ENCODE measurements around the gene SERTAD3. TPM values are rescaled to one million over a fixed set of nuclear protein-coding genes. Genes with fewer than 3 reads are reported as not detected.
A peak's percentile ranks its signal among the peaks of the same experiment; 100 is the strongest.
"Not testable (repeated sequence)": the region's sequence is repeated elsewhere in the genome, so short reads cannot be mapped to it uniquely, and the experiment has no call there.

Gene SERTAD3
- total and polyA plus RNA-seq, 2 of the 8 experiments (the other 6 are each of a cell fraction or from before 2014, with no cell fraction given), result 15.1 to 32.1 TPM

DNA sequence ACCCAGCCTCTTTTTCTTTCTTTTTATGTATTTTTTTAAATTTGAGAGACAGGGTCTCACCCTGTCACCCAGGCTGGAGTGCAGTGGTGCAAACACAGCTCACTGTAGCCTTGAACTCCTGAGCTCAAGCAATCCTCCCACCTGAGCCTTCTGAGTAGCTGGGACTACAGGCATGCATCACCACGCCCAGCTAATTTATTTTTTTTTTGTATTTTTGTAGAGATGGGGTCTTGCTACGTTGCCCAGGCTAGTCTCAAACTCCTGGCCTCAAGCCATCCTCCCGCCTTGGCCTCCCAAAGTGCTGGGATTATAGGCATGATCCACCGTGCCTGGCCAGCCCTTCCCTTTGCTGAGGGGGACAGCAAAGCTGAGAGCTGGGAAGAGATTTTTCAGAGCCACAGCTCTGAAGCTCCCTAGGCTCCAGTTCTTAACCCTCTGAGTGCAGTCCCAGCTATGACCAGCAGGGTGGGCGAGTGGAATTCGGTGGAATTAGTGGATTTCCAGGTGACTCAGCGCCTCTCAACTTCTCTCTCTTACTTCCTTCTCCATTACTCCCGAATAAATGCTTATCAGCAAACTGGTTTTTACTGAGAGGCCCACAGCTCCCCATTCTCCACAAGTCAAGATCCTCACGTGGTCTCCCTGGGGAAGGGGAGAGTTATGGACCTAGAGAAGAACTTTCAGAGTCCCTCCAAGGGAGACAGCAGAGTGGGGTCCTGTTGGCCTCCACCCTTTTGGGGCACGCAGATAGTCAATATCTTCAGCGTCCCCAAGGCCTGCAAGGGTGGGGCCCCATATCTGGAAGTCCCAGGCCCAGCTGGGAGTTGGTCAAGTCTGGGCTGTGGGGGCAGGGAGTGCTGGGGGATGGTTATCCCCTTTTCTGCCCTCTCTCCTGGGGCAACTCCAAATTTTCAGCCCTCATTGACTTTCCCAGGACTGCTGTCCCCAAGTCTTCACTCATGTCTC is 20.2 kb upstream of the SERTAD3 start (continued):
- TF ChIP-seq BACH1 (IDR thresholded peaks at IDR 0.05; ENCODE audit: low read length), result peak; percentile 96
- peak; percentile 56 to 72 for TF ChIP-seq RAD21 (IDR thresholded peaks at IDR 0.05 in 1 of 2, conservative IDR thresholded peaks at IDR 0.05 in 1 of 2; ENCODE audit: low read depth in 2 of 2, low read length in 2 of 2)

- H3K9ac ChIP-seq (replicated peaks in 1 of 4; ENCODE audit: extremely low read depth in 1 of 4, low read depth in 3 of 4, low read length in 3 of 4), result not testable (repeated sequence)
These were observed 19.5 kb upstream of the SERTAD3 start for GRCh38 chr19:40463587-40464037.

More at GRCh38 chr19:40463587-40464037, 19.5 kb upstream of the SERTAD3 start:
- not testable (repeated sequence) for H4K91ac ChIP-seq (replicated peaks; ENCODE audit: insufficient read length, low read length); FAIRE-seq; H3K27ac ChIP-seq (ENCODE audit: low read depth, low read length); H3K23me2 ChIP-seq (ENCODE audit: low read depth, low read length); H2AK5ac ChIP-seq (ENCODE audit: low read depth, low read length); H3K9me3 ChIP-seq (ENCODE audit: insufficient read depth in 2 of 2, low read depth in 1 of 2, low read length in 1 of 2); H3K79me2 ChIP-seq (ENCODE audit: control insufficient read depth in 1 of 2, insufficient read depth in 2 of 2, low read length in 2 of 2); DNase-seq (ENCODE audit: low read depth in 1 of 2, low spot score in 2 of 2); H2BK15ac ChIP-seq (ENCODE audit: low read length); H3K36me3 ChIP-seq (ENCODE audit: control insufficient read depth in 2 of 4, insufficient read depth in 4 of 4, low read length in 3 of 4); H2AFZ ChIP-seq (ENCODE audit: low read length); H3K4me3 ChIP-seq (ENCODE audit: extremely low read depth in 1 of 4, insufficient read depth in 2 of 4, low read depth in 3 of 4, low read length in 4 of 4); H3K4ac ChIP-seq (replicated peaks; ENCODE audit: insufficient read length, low read depth, low read length); H3K14ac ChIP-seq (ENCODE audit: insufficient read length); H4K8ac ChIP-seq (ENCODE audit: extremely low read depth, insufficient read depth, low read length); H4K5ac ChIP-seq (ENCODE audit: insufficient read length, low read depth, low read length); H4K20me1 ChIP-seq (replicated peaks in 1 of 2; ENCODE audit: control insufficient read depth in 1 of 2, insufficient read depth in 2 of 2, low read length in 2 of 2); H3K23ac ChIP-seq (ENCODE audit: insufficient read length); H3K18ac ChIP-seq (ENCODE audit: extremely low read depth, low read length); H3K56ac ChIP-seq (replicated peaks; ENCODE audit: insufficient read length, low read depth, low read length); H2BK12ac ChIP-seq (ENCODE audit: low read depth, low read length); H2BK5ac ChIP-seq (ENCODE audit: low read depth, low read length); H2BK20ac ChIP-seq (ENCODE audit: low read length); H2BK120ac ChIP-seq (replicated peaks; ENCODE audit: low read depth, low read length); H3K79me1 ChIP-seq (ENCODE audit: low read depth, low read length); H3K4me2 ChIP-seq (ENCODE audit: insufficient read depth in 1 of 2, low read depth in 2 of 2, low read length in 2 of 2)
- peaks cover 12 to 24% (median 22%) of the 10 kb centered on the region in 4 experiments for H3K27me3 ChIP-seq (replicated peaks in 1 of 4; ENCODE audit: control insufficient read depth in 3 of 4, extremely low read depth in 1 of 4, insufficient read depth in 3 of 4, low read length in 3 of 4)
- WGBS, 2 experiments (ENCODE audit: extremely low coverage in 1 of 2, insufficient coverage in 1 of 2, insufficient read length in 1 of 2, insufficient replicate concordance in 2 of 2, low coverage in 1 of 2, low lambda C conversion rate in 2 of 2, missing lambda C conversion rate in 1 of 2), result 80% methylated on average over 10 of the region's 12 CpGs; no CpG with 5 or more reads in 1 of the 2 experiments
- CTCF ChIA-PET (ENCODE audit: partially characterized antibody), result interaction anchor here (0.6 to 7.9 kb wide), 45 partner anchors 7 to 317 kb away, joined by 3 to 49 read pairs (median 5); partner anchors contain the start of genes PRX and SERTAD1
- POLR2A ChIA-PET (ENCODE audit: partially characterized antibody), result interaction anchor here (1.2 to 5.3 kb wide), 4 partner anchors 12 to 43 kb away, joined by 3 to 25 read pairs (median 8); partner anchors contain the start of gene SERTAD3
- peaks cover 0 to 15% (median 8%) of the 10 kb centered on the region in 4 experiments; a peak in 6 of 7 replicates for H3K4me1 ChIP-seq (replicated peaks in 1 of 4; ENCODE audit: control insufficient read depth in 3 of 4, insufficient read depth in 4 of 4, low read length in 3 of 4)
